Esophagus muscularis mucosa (tissue), 4 donors: ENCODE results near the gene DHX35. TPM values are rescaled to one million over a fixed set of nuclear protein-coding genes. Genes with fewer than 3 reads are reported as not detected.

Experiments used
- DNase-seq: peaks from one replicate; pipeline ENCODE4 v3.0.0-alpha.2; 2017; ENCODE audit errors: extremely low spot score
- H3K27ac ChIP-seq, 4 donors: fragments of 200-600 bp; sonication (generic); replicated peaks in 1 of 4; 1 replicate in 3 of 4; 2 replicates in 1 of 4; pipeline ENCODE4 v1.5.1; 2016 to 2019; ENCODE audit warnings: mild to moderate bottlenecking in 1 of 4
- H3K27me3 ChIP-seq, 4 donors: fragments of 200-600 bp; sonication (generic); one replicate each; pipeline versions ENCODE4 v1.5.1 to v1.6.0; 2016 to 2019
- H3K36me3 ChIP-seq, 4 donors: fragments of 200-600 bp; sonication (generic); one replicate each; pipeline ENCODE4 v1.5.1; 2016 to 2019
- H3K4me1 ChIP-seq, 4 donors: fragments of 200-600 bp; sonication (generic); one replicate each; pipeline ENCODE4 v1.5.1; 2016 to 2019
- H3K4me3 ChIP-seq, 4 donors: fragments of 200-600 bp; sonication (generic); 1 replicate in 2 of 4; 2 replicates in 2 of 4; pipeline ENCODE4 v1.5.1; 2016 to 2019; ENCODE audit warnings: mild to moderate bottlenecking in 4 of 4, moderate library complexity in 1 of 4
- H3K9me3 ChIP-seq, 4 donors: fragments of 200-600 bp; sonication (generic); 1 replicate in 3 of 4; 2 replicates in 1 of 4; pipeline ENCODE4 v1.5.1; 2016 to 2019
- EP300 ChIP-seq: sonication (generic); formaldehyde crosslinking; IDR thresholded peaks from one replicate; pipeline ENCODE4 v1.6.1; 2017; ENCODE audit warnings: antibody characterized with exemption
- POLR2A ChIP-seq: fragments of 450-650 bp; IDR thresholded peaks from one replicate; pipeline ENCODE4 v1.6.1; 2017; ENCODE audit warnings: antibody characterized with exemption, moderate library complexity, mild to moderate bottlenecking, low read depth
- POLR2AphosphoS5 ChIP-seq, 2 donors: sonication (generic); formaldehyde crosslinking; IDR thresholded peaks; one replicate each; pipeline ENCODE4 v1.6.1; 2017; ENCODE audit warnings: antibody characterized with exemption in 2 of 2
- WGBS: methylation state at CpG from one replicate; pipeline ENCODE4 v1.1.5; 2018; 5-methylcytosine and 5-hydroxymethylcytosine counted together
- intact Hi-C: fragments of 100-400 bp; cut with DNase I; formaldehyde crosslinking; loops from one replicate; pipeline ENCODE4 v1.15.1; 2023
- total RNA-seq, 4 donors: library from RNA; depleted of rRNA; stranded (reverse); fragments of >200 nt; gene quantifications; one replicate each; pipeline versions ENCODE4 v1.1.0 to v1.2.1, GENCODE V29; 2016
- TF ChIP-seq, protein P1 (sequence below), 3 experiments: fragments of 200-600 bp in 2 of 3; fragments of 450-650 bp in 1 of 3; sonication (generic) in 2 of 3; IDR thresholded peaks; one replicate each; pipeline ENCODE4 v1.5.1; 2017 to 2019; ENCODE audit warnings: antibody characterized with exemption in 3 of 3, mild to moderate bottlenecking in 2 of 3, moderate library complexity in 1 of 3

The DHX35 gene
- total RNA-seq, 4 donors from 2014 or later, result 19.7 to 31.7 (median 24.5) TPM

DNA sequence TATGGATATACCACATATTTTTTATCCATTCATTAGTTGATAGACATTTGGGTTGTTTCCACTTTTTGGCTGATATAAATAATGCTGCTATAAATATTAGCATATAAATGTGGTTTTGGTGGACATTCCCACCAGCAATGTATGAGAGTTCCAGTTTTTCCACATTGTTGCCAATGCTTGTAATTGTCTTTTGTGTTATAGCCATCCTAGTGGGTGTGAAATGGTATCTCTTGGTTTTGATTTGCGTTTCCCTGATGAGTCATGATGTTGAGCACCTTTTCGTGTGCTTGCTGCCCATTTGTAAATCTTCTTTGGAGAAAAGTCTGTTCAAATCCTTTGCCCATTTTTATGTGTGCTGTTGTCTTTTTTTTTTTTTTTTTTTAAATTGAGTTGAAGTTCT, 54.4 kb downstream of the DHX35 start:
- Histone ChIP-seq H3K9me3 (no peaks in the 10 kb centered on the region), H3K27me3 (no peaks in the 10 kb centered on the region), H3K36me3 (peaks cover 30 to 90% (median 61%) of the 10 kb centered on the region in 4 donors), H3K4me1 (peaks cover 0 to 4% (median 0%) of the 10 kb centered on the region in 4 donors), H3K27ac (no peak overlapping the region), H3K4me3 (no peak overlapping the region)
- TF ChIP-seq, protein P1, sequence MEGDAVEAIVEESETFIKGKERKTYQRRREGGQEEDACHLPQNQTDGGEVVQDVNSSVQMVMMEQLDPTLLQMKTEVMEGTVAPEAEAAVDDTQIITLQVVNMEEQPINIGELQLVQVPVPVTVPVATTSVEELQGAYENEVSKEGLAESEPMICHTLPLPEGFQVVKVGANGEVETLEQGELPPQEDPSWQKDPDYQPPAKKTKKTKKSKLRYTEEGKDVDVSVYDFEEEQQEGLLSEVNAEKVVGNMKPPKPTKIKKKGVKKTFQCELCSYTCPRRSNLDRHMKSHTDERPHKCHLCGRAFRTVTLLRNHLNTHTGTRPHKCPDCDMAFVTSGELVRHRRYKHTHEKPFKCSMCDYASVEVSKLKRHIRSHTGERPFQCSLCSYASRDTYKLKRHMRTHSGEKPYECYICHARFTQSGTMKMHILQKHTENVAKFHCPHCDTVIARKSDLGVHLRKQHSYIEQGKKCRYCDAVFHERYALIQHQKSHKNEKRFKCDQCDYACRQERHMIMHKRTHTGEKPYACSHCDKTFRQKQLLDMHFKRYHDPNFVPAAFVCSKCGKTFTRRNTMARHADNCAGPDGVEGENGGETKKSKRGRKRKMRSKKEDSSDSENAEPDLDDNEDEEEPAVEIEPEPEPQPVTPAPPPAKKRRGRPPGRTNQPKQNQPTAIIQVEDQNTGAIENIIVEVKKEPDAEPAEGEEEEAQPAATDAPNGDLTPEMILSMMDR (IDR thresholded peaks at IDR 0.05), result no peak
- TF ChIP-seq POLR2AphosphoS5 (IDR thresholded peaks at IDR 0.05), result no peak
- TF ChIP-seq EP300, result no peak
- TF ChIP-seq POLR2A, result no peak
- 91% methylated on average over 2 of the region's 2 CpGs for WGBS
- intact Hi-C loops, result no loop called here
- no peak for DNase-seq

GRCh38 chr20:39019027-39019426, 56.9 kb downstream of the DHX35 start:
- DNase-seq, result no peak
- intact Hi-C loops, result no loop called here
- H3K9me3 ChIP-seq, result no peaks in the 10 kb centered on the region
- TF ChIP-seq, protein P1 (IDR thresholded peaks at IDR 0.05), result no peak
- H3K36me3 ChIP-seq, result peaks cover 45 to 91% (median 74%) of the 10 kb centered on the region in 4 donors
- no peak overlapping the region for H3K27ac ChIP-seq
- no peak overlapping the region for H3K4me3 ChIP-seq
- WGBS, result 94% methylated on average over 3 of the region's 3 CpGs
- H3K4me1 ChIP-seq, result peaks cover 0 to 4% (median 0%) of the 10 kb centered on the region in 4 donors
- no peaks in the 10 kb centered on the region for H3K27me3 ChIP-seq

DNA sequence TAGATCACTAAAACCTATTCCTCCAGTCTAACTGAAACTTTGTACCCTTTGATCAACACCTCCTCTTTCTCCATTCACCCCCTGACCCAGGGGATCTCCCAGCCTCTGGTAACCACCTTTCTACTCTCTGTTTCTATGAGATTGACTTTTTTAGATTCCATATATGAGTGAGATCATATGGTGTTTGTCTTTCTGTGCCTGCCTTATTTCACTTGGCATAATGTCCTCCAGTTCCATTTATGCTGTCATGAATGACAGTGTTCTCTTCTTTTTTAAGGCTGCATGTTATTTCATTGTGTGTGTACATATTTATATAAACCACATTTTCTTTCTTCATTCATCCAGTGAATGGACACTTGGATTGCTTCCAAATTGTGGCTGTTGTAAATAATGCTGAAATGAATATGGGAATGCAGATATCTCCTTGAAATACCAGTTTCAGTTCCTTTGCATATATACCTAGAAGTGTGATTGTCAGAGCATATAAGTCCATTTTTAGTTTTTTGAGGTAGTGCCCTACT, 57.7 kb downstream of the DHX35 start:
- no peaks in the 10 kb centered on the region for H3K9me3 ChIP-seq
- peaks cover 0 to 4% (median 0%) of the 10 kb centered on the region in 4 donors for H3K4me1 ChIP-seq
- TF ChIP-seq POLR2AphosphoS5 (IDR thresholded peaks at IDR 0.05), result no peak
- TF ChIP-seq, protein P1 (IDR thresholded peaks at IDR 0.05), result no peak
- no peak for TF ChIP-seq POLR2A
- TF ChIP-seq EP300, result no peak
- no peaks in the 10 kb centered on the region for H3K27me3 ChIP-seq
- H3K27ac ChIP-seq, result no peak overlapping the region
- H3K4me3 ChIP-seq, result no peak overlapping the region
- intact Hi-C loops, result no loop called here
- H3K36me3 ChIP-seq, result peaks cover 47 to 93% (median 73%) of the 10 kb centered on the region in 4 donors
- no peak for DNase-seq

- DNase-seq, result no peak
- H3K4me3 ChIP-seq, result no peak overlapping the region
- H3K4me1 ChIP-seq, result peaks cover 0 to 4% (median 0%) of the 10 kb centered on the region in 4 donors
- peaks cover 45 to 94% (median 79%) of the 10 kb centered on the region in 4 donors for H3K36me3 ChIP-seq
- no peak overlapping the region for H3K27ac ChIP-seq
- no peaks in the 10 kb centered on the region for H3K27me3 ChIP-seq
- H3K9me3 ChIP-seq, result no peaks in the 10 kb centered on the region
- TF ChIP-seq, protein P1 (IDR thresholded peaks at IDR 0.05), result no peak
- no peak for TF ChIP-seq POLR2AphosphoS5 (IDR thresholded peaks at IDR 0.05)
- no peak for TF ChIP-seq EP300
- no peak for TF ChIP-seq POLR2A
- intact Hi-C loops, result no loop called here
- 95% methylated on average over 5 of the region's 5 CpGs for WGBS
Observed at GRCh38 chr20:39021748-39022147, 59.6 kb downstream of the DHX35 start.

GRCh38 chr20:39025883-39026282, 63.7 kb downstream of the DHX35 start:
- intact Hi-C loops, result no loop called here
- Histone ChIP-seq H3K36me3 (peaks cover 41 to 97% (median 68%) of the 10 kb centered on the region in 4 donors), H3K4me3 (no peak overlapping the region), H3K27me3 (no peaks in the 10 kb centered on the region), H3K4me1 (peaks cover 0 to 25% (median 18%) of the 10 kb centered on the region in 4 donors), H3K27ac (no peak overlapping the region), H3K9me3 (no peaks in the 10 kb centered on the region)
- TF ChIP-seq POLR2A (no peak), POLR2AphosphoS5 (IDR thresholded peaks at IDR 0.05) (no peak), EP300 (no peak)
- TF ChIP-seq, protein P1 (IDR thresholded peaks at IDR 0.05), result no peak
- 95% methylated on average over 9 of the region's 9 CpGs for WGBS
- no peak for DNase-seq
